Activated CD4-positive, alpha-beta T cell treated with anti-CD3 and anti-CD28 coated beads for 4 hours (primary cell): ENCODE data around the gene EPHX1.
"Not testable (repeated sequence)": the region's sequence is repeated elsewhere in the genome, so short reads cannot be mapped to it uniquely, and the experiment has no call there.

Experiments used
- DNase-seq, 2 donors: peaks; one replicate each; pipeline ENCODE4 v3.0.0-alpha.2; 2020

The EPHX1 gene

GRCh38 chr1:225817611-225818061, 7.7 kb downstream of the EPHX1 start:
- DNase-seq = no peak

- DNase-seq = no peak
Observed at GRCh38 chr1:225818229-225818628, 8.3 kb downstream of the EPHX1 start.

- no peak for DNase-seq
Observed at GRCh38 chr1:225819346-225820192, 9.6 kb downstream of the EPHX1 start.

DNA sequence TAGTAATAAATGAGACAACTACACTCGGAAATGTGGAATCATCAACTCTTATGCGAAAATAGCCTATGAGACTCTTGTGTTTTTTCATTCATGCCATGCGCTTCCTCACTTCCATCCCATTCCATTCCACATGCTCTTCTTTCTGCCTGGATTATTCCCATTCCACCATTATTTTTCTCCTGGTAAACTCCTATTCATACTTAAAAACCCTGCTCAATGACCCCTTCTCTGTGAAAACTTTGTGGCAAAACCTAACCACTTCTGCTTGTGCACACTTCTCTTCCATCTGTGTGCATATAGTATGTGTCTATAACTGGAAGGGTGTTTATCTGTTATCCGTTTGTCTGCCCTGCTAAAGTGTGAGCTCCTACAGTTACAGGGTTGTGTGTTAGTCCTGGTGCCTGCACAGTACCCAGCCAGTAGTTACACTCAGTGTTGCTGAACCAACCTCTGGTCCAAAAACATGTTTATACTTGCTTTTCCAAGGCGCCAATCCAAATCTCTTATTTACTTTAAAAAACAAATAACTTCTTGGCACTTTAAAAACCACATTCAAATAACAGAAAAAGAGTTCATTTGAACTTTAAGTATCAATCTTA, 10.7 kb downstream of the EPHX1 start:
- DNase-seq = no peak

DNA sequence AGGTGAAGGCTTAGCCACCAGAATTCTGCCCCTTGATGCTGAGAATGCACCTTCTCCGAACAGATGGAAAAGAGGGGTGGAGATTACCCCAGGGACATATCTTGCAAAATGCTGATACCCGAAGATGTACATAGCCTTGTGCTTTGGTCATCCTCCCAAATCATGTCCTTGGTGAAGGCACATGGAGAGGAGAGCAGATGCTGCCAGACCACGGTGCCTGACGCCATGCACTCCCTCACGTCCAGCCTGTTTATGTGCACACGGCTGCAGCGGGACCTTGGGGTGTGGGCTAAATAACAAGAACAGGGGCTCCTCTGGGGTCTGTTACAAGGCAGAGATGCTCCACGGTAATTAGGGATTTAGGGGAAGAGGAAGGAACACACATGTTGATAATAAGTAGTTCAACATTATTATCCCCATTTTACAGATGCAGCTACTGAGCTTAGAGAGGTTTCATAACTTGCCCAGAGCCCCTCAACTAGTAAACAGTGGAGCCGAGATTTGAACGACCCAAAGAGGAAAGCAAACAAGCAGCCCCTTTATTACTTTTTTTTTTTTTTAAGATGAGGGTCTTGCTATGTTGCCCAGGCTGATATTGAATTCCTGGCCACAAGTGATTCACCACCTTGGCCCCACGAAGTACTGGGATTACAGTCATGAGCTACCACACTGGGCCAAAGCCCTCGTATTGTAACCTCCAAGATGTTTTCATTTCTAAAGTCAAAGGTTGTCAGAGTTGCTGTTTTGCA, 12.9 kb downstream of the EPHX1 start:
- no peak for DNase-seq

DNA sequence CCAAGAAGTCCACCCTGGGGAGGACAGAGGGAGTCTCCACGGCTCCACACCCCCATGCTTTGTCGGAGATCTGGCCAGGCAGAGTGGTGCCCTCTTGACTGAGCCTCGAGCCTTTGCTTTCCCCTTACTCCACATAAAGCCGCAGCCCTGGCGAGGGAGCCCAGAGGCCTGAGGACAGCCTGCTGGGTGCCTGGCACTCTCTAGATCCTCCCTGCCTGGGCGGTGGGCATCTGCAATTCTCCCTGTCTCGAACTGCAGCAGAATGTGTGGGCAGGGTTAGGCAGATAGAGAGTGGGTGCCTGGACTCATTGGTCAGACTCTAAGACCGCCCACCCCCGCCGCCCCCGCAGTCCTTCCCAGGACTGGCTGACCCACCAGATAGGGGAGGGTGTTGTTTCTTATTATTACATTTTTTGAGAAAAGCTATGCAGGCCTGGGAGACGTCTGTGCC, 13.9 kb downstream of the EPHX1 start:
- DNase-seq = no peak

DNA sequence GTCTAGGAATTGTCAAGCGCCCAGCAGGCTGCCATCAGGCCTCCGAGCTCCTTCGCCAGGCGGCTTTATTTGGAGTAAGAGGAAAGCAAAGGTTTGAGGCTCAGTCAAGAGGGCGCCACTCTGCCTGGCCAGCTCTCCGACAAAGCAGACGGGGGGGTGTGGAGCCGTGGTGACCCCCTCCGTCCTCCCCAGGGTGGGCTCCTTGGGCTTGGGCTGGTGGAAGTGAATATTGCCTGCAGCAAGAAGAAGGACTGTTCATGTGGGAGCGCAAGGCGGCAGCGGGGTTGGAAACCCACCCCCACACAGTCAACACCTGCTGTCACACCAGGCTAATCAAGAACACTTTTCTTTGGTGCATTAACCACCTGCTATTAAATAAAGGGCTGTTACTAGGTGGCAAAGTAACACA, 14.6 kb downstream of the EPHX1 start:
- no peak for DNase-seq

- DNase-seq = no peak
Observed at GRCh38 chr1:225825078-225825477, 15.2 kb downstream of the EPHX1 start.

DNA sequence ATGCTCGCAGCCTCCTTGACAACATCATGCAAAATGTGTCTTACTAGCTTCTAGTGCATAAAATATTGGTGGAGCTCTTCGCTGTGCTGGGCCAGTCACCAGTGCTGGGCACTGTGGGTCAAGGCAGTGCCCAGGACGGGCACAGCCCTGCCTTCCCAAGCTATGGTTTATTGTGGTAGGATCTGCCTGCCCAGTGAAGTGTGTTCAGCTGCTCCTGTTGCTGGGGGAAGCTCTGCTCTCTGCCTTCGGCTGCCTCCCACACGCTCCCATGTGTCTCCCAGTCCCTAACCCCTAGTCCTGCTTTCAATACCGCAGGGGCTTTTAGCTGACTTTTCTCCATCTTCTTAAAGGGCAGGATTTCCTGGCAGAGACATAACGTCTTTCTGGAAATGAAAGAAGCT, 15.7 kb downstream of the EPHX1 start:
- DNase-seq = no peak

GRCh38 chr1:225827076-225827475, 17.2 kb downstream of the EPHX1 start:
- no peak for DNase-seq

DNA sequence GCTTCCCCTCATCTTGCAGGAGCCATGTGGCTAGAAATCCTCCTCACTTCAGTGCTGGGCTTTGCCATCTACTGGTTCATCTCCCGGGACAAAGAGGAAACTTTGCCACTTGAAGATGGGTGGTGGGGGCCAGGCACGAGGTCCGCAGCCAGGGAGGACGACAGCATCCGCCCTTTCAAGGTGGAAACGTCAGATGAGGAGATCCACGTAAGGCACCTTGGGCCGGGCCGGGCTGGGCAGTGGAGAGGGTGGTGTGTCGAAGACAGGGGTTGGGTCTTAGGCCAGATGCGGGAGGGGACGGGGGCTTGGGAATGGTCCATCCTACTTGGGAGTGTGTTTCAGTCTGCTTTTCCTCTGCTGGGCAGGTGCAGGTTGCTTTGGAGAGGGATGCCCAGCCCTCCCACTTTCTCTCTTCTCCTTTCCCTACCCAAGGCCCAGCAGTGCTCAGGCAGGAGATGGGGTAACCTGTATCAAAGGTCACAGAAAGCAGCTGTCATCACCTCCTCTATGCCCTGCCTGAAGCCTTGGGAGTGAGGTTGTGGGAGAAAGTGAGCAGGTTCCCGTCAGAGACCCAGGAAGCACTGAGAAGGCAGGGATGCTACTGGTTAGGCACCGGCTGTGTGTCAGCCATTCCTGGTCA, 18.9 kb downstream of the EPHX1 start:
- no peak for DNase-seq

DNA sequence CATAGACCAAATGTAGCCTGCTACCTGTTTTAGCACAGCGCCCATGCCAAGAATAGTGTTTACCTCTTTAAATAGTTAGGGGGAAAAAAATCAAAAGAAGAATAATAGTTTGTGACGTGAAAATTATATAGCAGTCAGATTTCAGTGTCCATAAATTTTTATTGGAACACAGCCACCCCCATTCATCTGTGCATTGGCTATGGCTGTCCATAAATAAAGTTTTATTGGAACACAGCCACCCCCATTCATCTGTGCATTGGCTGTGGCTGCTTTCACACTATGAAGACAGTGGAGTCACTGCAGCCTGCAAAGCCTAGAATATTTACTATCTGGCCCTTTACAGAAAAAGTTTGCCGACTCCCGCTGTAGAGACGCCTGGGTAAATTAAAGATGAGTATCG, 20.9 kb downstream of the EPHX1 start:
- no peak for DNase-seq

- DNase-seq = no peak
Observed at GRCh38 chr1:225834417-225835329, 24.7 kb downstream of the EPHX1 start.

GRCh38 chr1:225835856-225836255, 25.9 kb downstream of the EPHX1 start:
- DNase-seq = no peak

DNA sequence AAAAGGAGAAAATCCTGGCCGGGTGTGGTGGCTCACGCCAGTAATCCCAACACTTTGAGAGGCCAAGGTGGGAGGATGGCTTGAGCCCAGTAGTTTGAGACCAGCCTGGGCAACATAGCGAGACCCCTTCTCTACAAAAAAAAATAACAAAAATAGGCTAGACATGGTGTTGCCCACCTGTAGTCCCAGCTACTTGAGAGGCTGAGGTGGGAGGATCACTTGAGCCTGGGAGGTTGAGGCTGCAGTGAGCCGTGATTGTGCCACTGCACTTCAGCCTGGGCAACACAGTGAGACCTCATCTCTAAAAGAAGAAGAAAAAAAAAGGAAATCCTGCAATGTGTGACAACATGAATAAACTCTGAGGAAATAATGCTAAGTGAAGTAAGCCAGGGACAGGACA, 26.4 kb downstream of the EPHX1 start:
- DNase-seq = not testable (repeated sequence)

GRCh38 chr1:225838793-225839192, 28.9 kb downstream of the EPHX1 start:
- DNase-seq = no peak

GRCh38 chr1:225840223-225840610, 30.3 kb downstream of the EPHX1 start:
- DNase-seq = no peak

DNA sequence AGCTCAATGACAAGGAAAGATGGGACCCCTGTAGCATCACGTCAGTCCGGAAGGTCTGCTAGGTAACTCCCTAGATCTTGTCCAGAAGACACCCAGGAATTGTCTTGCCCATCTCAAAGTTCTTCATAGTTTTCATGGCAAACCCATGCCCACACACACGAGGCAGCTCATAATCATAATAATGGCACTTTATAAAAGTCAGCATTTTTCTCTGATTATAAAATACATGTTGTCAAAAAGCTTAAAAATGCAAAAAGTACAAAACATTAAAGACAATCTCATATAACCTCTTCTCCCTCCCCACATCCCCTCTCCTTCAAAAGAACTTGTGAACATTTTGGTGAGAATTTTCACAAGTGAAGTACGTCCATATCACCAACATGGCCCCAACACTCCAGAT, 30.8 kb downstream of the EPHX1 start:
- DNase-seq = no peak

GRCh38 chr1:225842074-225842473, 32.1 kb downstream of the EPHX1 start:
- no peak for DNase-seq

GRCh38 chr1:225842788-225843425, 33.0 kb downstream of the EPHX1 start:
- no peak for DNase-seq

GRCh38 chr1:225843426-225843795, 33.5 kb downstream of the EPHX1 start:
- no peak for DNase-seq
